NK-92 (cell line): ENCODE data around the gene SIGLECL1.
"Not testable (repeated sequence)": the region's sequence is repeated elsewhere in the genome, so short reads cannot be mapped to it uniquely, and the experiment has no call there.

Source experiments
- DNase-seq: peaks from one replicate; lab custom pipeline; 2025; ENCODE audit not compliant: unreplicated experiment; lab: John Stamatoyannopoulos, UW

SIGLECL1 gene

GRCh38 chr19:51250786-51251467 is at the start of gene SIGLECL1:
SIGLECL1 (plus strand) TSS chr19:51251080; CDS start chr19:51264073, 12,993 bp downstream.
- DNase-seq: no peak

- no peak for DNase-seq
Observed at GRCh38 chr19:51201712-51202111, 49.2 kb upstream of the SIGLECL1 start.

GRCh38 chr19:51203916-51204315 is 47.0 kb upstream of the SIGLECL1 start:
- no peak for DNase-seq

GRCh38 chr19:51204321-51204720 is 46.6 kb upstream of the SIGLECL1 start:
- DNase-seq: no peak

GRCh38 chr19:51207747-51208146 is 43.1 kb upstream of the SIGLECL1 start:
- no peak for DNase-seq

GRCh38 chr19:51210191-51210784 is 40.6 kb upstream of the SIGLECL1 start:
- DNase-seq: no peak

- DNase-seq: not testable (repeated sequence)
Observed at GRCh38 chr19:51210874-51211361, 40.0 kb upstream of the SIGLECL1 start.

GRCh38 chr19:51211833-51212232 is 39.0 kb upstream of the SIGLECL1 start:
- DNase-seq: no peak

GRCh38 chr19:51219307-51219706 is 31.6 kb upstream of the SIGLECL1 start:
- DNase-seq: no peak

- DNase-seq: no peak
Observed at GRCh38 chr19:51219971-51220370, 30.9 kb upstream of the SIGLECL1 start.

- no peak for DNase-seq
Observed at GRCh38 chr19:51220996-51221395, 29.9 kb upstream of the SIGLECL1 start.

- no peak for DNase-seq
Observed at GRCh38 chr19:51224163-51224641, 26.7 kb upstream of the SIGLECL1 start.

GRCh38 chr19:51224898-51225393 is 25.9 kb upstream of the SIGLECL1 start, which contains the start of gene CD33:
CD33 (plus strand) TSS chr19:51225080; CDS start chr19:51225119, 39 bp downstream.
- not testable (repeated sequence) for DNase-seq

GRCh38 chr19:51226067-51226466 is 24.8 kb upstream of the SIGLECL1 start:
- no peak for DNase-seq

- no peak for DNase-seq
Observed at GRCh38 chr19:51227326-51227725, 23.6 kb upstream of the SIGLECL1 start.

GRCh38 chr19:51227966-51228365 is 22.9 kb upstream of the SIGLECL1 start:
- no peak for DNase-seq

- DNase-seq: no peak
Observed at GRCh38 chr19:51240866-51241265, 10.0 kb upstream of the SIGLECL1 start.

- DNase-seq: no peak
Observed at GRCh38 chr19:51242881-51243630, 7.8 kb upstream of the SIGLECL1 start.

- DNase-seq: no peak
Observed at GRCh38 chr19:51246164-51246552, 4.7 kb upstream of the SIGLECL1 start.

- no peak for DNase-seq
Observed at GRCh38 chr19:51247972-51248590, 2.8 kb upstream of the SIGLECL1 start.

- DNase-seq: no peak
Observed at GRCh38 chr19:51251468-51251820, 564 bp downstream of the SIGLECL1 start.
